Trophoblast cell (in vitro differentiated cells and primary cell): ENCODE results near the gene SCRN2.
A peak's percentile ranks its signal among the peaks of the same experiment; 100 is the strongest.

ENCODE experiments used
- DNase-seq, 2 donors: peaks; one replicate each; pipeline ENCODE4 v3.0.0-alpha.2; 2016
- H2AFZ ChIP-seq: 2 replicates; pipeline ENCODE4 v1.6.1; 2013; ENCODE audit warnings: low read length, moderate library complexity, mild to moderate bottlenecking; ENCODE audit not compliant: insufficient read depth, poor library complexity
- H2AK5ac ChIP-seq: 2 replicates; pipeline ENCODE4 v1.6.1; 2013; ENCODE audit warnings: mild to moderate bottlenecking, low read length
- H2BK120ac ChIP-seq: 2 replicates; pipeline ENCODE4 v1.6.1; 2013; ENCODE audit warnings: low read length, mild to moderate bottlenecking, moderate library complexity; ENCODE audit not compliant: insufficient read depth, poor library complexity
- H2BK12ac ChIP-seq: 2 replicates; pipeline ENCODE4 v1.6.1; 2013; ENCODE audit warnings: mild to moderate bottlenecking, low read length, moderate library complexity
- H2BK5ac ChIP-seq: 2 replicates; pipeline ENCODE4 v1.6.1; 2013; ENCODE audit warnings: low read length, low read depth, moderate library complexity, mild to moderate bottlenecking; ENCODE audit not compliant: poor library complexity
- H3K14ac ChIP-seq: 2 replicates; pipeline ENCODE4 v1.6.1; 2013; ENCODE audit warnings: mild to moderate bottlenecking, low read length
- H3K18ac ChIP-seq: 2 replicates; pipeline ENCODE4 v1.6.1; 2013; ENCODE audit warnings: mild to moderate bottlenecking, low read length
- H3K23ac ChIP-seq: 2 replicates; pipeline ENCODE4 v1.6.1; 2013; ENCODE audit warnings: low read length
- H3K27ac ChIP-seq: 2 replicates; pipeline ENCODE4 v1.5.1; 2013; ENCODE audit warnings: low read depth, mild to moderate bottlenecking, inconsistent platforms, low read length, moderate library complexity
- H3K27me3 ChIP-seq: 2 replicates; pipeline ENCODE4 v1.6.1; 2013; ENCODE audit warnings: inconsistent platforms, mild to moderate bottlenecking, low read length, moderate library complexity; ENCODE audit not compliant: insufficient read depth
- H3K36me3 ChIP-seq, 2 experiments: 1 replicate in 1 of 2; 2 replicates in 1 of 2; pipeline ENCODE4 v1.6.1; 2013; ENCODE audit warnings: low read length in 2 of 2, mild to moderate bottlenecking in 2 of 2, moderate library complexity in 1 of 2; ENCODE audit not compliant: insufficient read depth in 2 of 2, control insufficient read depth in 1 of 2
- H3K4ac ChIP-seq: 2 replicates; pipeline ENCODE4 v1.6.1; 2013; ENCODE audit warnings: low read depth, mild to moderate bottlenecking, low read length, moderate library complexity
- H3K4me1 ChIP-seq, 2 experiments: 1 replicate in 1 of 2; 2 replicates in 1 of 2; pipeline ENCODE4 v1.6.1; 2013; ENCODE audit warnings: low read length in 2 of 2, mild to moderate bottlenecking in 2 of 2, moderate library complexity in 1 of 2; ENCODE audit not compliant: insufficient read depth in 2 of 2, control insufficient read depth in 1 of 2
- H3K4me2 ChIP-seq: 2 replicates; pipeline ENCODE4 v1.6.1; 2013; ENCODE audit warnings: inconsistent platforms, mild to moderate bottlenecking, low read length, moderate library complexity
- H3K4me3 ChIP-seq: 2 replicates; pipeline ENCODE4 v1.5.1; 2013; ENCODE audit warnings: mild to moderate bottlenecking, low read depth, low read length, inconsistent platforms
- H3K79me1 ChIP-seq: one replicate; pipeline ENCODE4 v1.6.1; 2013; ENCODE audit warnings: low read length
- H3K79me2 ChIP-seq: 2 replicates; pipeline ENCODE4 v1.6.1; 2013; ENCODE audit warnings: low read length, mild to moderate bottlenecking; ENCODE audit not compliant: control insufficient read depth, insufficient read depth, poor library complexity
- H3K9ac ChIP-seq: 2 replicates; pipeline ENCODE4 v1.6.1; 2013; ENCODE audit warnings: mild to moderate bottlenecking, low read length
- H3K9me3 ChIP-seq: 2 replicates; pipeline ENCODE4 v1.6.1; 2013; ENCODE audit warnings: low read depth, mild to moderate bottlenecking, control low read depth, inconsistent platforms, low read length; ENCODE audit not compliant: insufficient read depth
- H4K12ac ChIP-seq: 2 replicates; pipeline ENCODE4 v1.6.1; 2013; ENCODE audit warnings: low read depth, mild to moderate bottlenecking, low read length, moderate library complexity
- H4K8ac ChIP-seq: 2 replicates; pipeline ENCODE4 v1.6.1; 2013; ENCODE audit warnings: low read depth, mild to moderate bottlenecking, low read length, moderate library complexity
- H4K91ac ChIP-seq: one replicate; pipeline ENCODE4 v1.6.1; 2013; ENCODE audit warnings: low read depth, mild to moderate bottlenecking, low read length, moderate library complexity
- WGBS: extraction: QIAGEN DNeasy Blood & Tissue Kit; methylation state at CpG from one replicate; pipeline ENCODE4 v1.1.7; 2013; ENCODE audit warnings: missing lambda C conversion rate; ENCODE audit not compliant: insufficient read length, insufficient coverage; ENCODE audit errors: extremely low coverage; 5-methylcytosine and 5-hydroxymethylcytosine counted together

Gene SCRN2

GRCh38 chr17:47841488-47842291, 617 bp upstream of the SCRN2 start:
- Histone ChIP-seq H3K18ac (no peak overlapping the region), H3K4me3 (no peak overlapping the region), H2AK5ac (peak overlapping the region; percentile 25), H4K8ac (peak overlapping the region; percentile 92), H3K36me3 (peaks cover 16 to 28% of the 10 kb centered on the region in 2 experiments), H3K4ac (peak overlapping the region; percentile 17), H4K12ac (peak overlapping the region; percentile 10), H2AFZ (peak overlapping the region; percentile 85), H3K23ac (no peak overlapping the region), H3K14ac (no peak overlapping the region), H3K27me3 (no peaks in the 10 kb centered on the region), H3K9ac (peak overlapping the region; percentile 29), H4K91ac (peak overlapping the region; percentile 16), H3K79me2 (peaks cover 7% of the 10 kb centered on the region), H2BK12ac (peak overlapping the region; percentile 20), H3K4me2 (peak overlapping the region; percentile 11), H3K79me1 (peaks cover 10% of the 10 kb centered on the region), H3K4me1 (peaks cover 20% of the 10 kb centered on the region in 2 experiments), H2BK120ac (no peak overlapping the region), H2BK5ac (no peak overlapping the region), H3K9me3 (no peaks in the 10 kb centered on the region), H3K27ac (no peak overlapping the region)
- peak in 1 of 2 donors; percentile 29 for DNase-seq
- WGBS: no CpG with 5 or more reads among the region's 16 CpGs

- Histone ChIP-seq H3K27me3 (no peaks in the 10 kb centered on the region), H3K4me2 (peak overlapping the region; percentile 78), H3K4me3 (peak overlapping the region; percentile 78), H3K27ac (no peak overlapping the region), H3K79me2 (peaks cover 7% of the 10 kb centered on the region), H4K12ac (peak overlapping the region; percentile 93), H4K8ac (peak overlapping the region; percentile 96), H3K9me3 (no peaks in the 10 kb centered on the region), H2BK120ac (peak overlapping the region; percentile 84), H3K23ac (no peak overlapping the region), H4K91ac (peak overlapping the region; percentile 69), H3K14ac (peak overlapping the region; percentile 96), H3K18ac (peak overlapping the region; percentile 96), H2BK12ac (no peak overlapping the region), H3K79me1 (peaks cover 8% of the 10 kb centered on the region), H2AK5ac (peak overlapping the region; percentile 15), H3K9ac (peak overlapping the region; percentile 59), H2BK5ac (peak overlapping the region; percentile 55), H3K36me3 (peaks cover 30 to 37% of the 10 kb centered on the region in 2 experiments), H2AFZ (peak overlapping the region; percentile 94), H3K4me1 (peaks cover 15 to 20% of the 10 kb centered on the region in 2 experiments), H3K4ac (peak overlapping the region; percentile 90)
- DNase-seq: no peak
- WGBS: no CpG with 5 or more reads among the region's 17 CpGs
Measured at GRCh38 chr17:47840001-47840741, 902 bp downstream of the SCRN2 start.

- DNase-seq: no peak
- Histone ChIP-seq H2AFZ (no peak overlapping the region), H4K12ac (no peak overlapping the region), H2AK5ac (no peak overlapping the region), H3K18ac (no peak overlapping the region), H4K8ac (no peak overlapping the region), H3K4ac (no peak overlapping the region), H2BK120ac (no peak overlapping the region), H2BK12ac (no peak overlapping the region), H3K36me3 (peaks cover 31 to 35% of the 10 kb centered on the region in 2 experiments), H3K4me3 (no peak overlapping the region), H3K4me1 (peaks cover 12 to 15% of the 10 kb centered on the region in 2 experiments), H2BK5ac (no peak overlapping the region), H3K9ac (no peak overlapping the region), H3K79me1 (peaks cover 6% of the 10 kb centered on the region), H3K27ac (no peak overlapping the region), H3K4me2 (no peak overlapping the region), H3K27me3 (no peaks in the 10 kb centered on the region), H3K23ac (no peak overlapping the region), H3K9me3 (no peaks in the 10 kb centered on the region), H3K14ac (no peak overlapping the region), H4K91ac (no peak overlapping the region), H3K79me2 (peaks cover 7% of the 10 kb centered on the region)
- no CpG with 5 or more reads among the region's 5 CpGs for WGBS
Measured at GRCh38 chr17:47839071-47839470, 2.0 kb downstream of the SCRN2 start.

GRCh38 chr17:47838636-47839035, 2.4 kb downstream of the SCRN2 start:
- H4K12ac ChIP-seq: no peak overlapping the region
- H3K14ac ChIP-seq: no peak overlapping the region
- H3K79me2 ChIP-seq: peaks cover 7% of the 10 kb centered on the region
- H4K8ac ChIP-seq: no peak overlapping the region
- no peak overlapping the region for H2AK5ac ChIP-seq
- H3K9ac ChIP-seq: no peak overlapping the region
- DNase-seq: no peak
- H2BK120ac ChIP-seq: no peak overlapping the region
- H2AFZ ChIP-seq: no peak overlapping the region
- H3K4me3 ChIP-seq: no peak overlapping the region
- H2BK5ac ChIP-seq: no peak overlapping the region
- no peak overlapping the region for H3K23ac ChIP-seq
- H3K4ac ChIP-seq: no peak overlapping the region
- H3K9me3 ChIP-seq: no peaks in the 10 kb centered on the region
- no peak overlapping the region for H4K91ac ChIP-seq
- peaks cover 6% of the 10 kb centered on the region for H3K79me1 ChIP-seq
- H3K4me1 ChIP-seq: peaks cover 11 to 12% of the 10 kb centered on the region in 2 experiments
- H2BK12ac ChIP-seq: no peak overlapping the region
- no peak overlapping the region for H3K4me2 ChIP-seq
- WGBS: no CpG with 5 or more reads among the region's 13 CpGs
- no peak overlapping the region for H3K27ac ChIP-seq
- no peak overlapping the region for H3K18ac ChIP-seq
- H3K36me3 ChIP-seq: peaks cover 31 to 35% of the 10 kb centered on the region in 2 experiments
- no peaks in the 10 kb centered on the region for H3K27me3 ChIP-seq
